Stimulated activated CD8-positive, alpha-beta memory T cell treated with anti-CD3 and anti-CD28 coated beads, Interleukin-7, amount 100 ng/mL, for 4 hours (primary cell): ENCODE results near the gene TMEM178B.

Source experiments
- DNase-seq, 2 donors: peaks; one replicate each; pipeline ENCODE4 v3.0.0-alpha.2; 2020; ENCODE audit warnings: low read depth in 2 of 2

Gene TMEM178B

DNA sequence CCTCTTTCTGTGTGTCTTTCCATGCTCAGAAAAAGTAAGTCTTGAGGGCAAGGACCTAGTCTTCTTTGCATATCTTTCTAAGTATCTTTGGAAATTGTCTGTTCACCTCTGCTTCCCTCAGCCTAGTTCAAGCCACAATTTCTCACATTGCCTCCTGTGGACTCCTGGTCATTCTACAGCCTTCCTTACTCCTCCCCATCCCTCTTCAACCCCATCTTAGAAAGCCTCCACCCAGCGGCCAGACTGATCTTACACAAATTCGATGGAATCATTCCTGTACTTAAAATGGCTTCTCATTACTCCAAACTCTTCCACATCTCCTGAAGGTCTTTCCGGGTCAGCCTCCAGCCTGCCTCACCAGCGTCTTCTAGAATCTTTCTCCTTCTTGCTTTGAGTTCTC lies 453.2 kb downstream of the TMEM178B start:
- no peak for DNase-seq

- DNase-seq: no peak
Observed at GRCh38 chr7:141528399-141528798, 454.5 kb downstream of the TMEM178B start.
